GM12891 (cell line): ENCODE results near the gene ZNF532.

Experiments used
- PAX5 ChIP-seq: IDR thresholded peaks from 2 replicates; pipeline ENCODE4 v1.6.1; 2011; ENCODE audit warnings: low read length, moderate library complexity, mild to moderate bottlenecking; ENCODE audit not compliant: insufficient read depth, severe bottlenecking
- POLR2A ChIP-seq: IDR thresholded peaks from 2 replicates; pipeline ENCODE4 v1.6.1; 2011; ENCODE audit warnings: low read depth, low read length, control low read depth
- POLR2AphosphoS5 ChIP-seq: IDR thresholded peaks from 2 replicates; pipeline ENCODE4 v1.6.1; 2011; ENCODE audit warnings: low read depth, low read length, control low read depth
- SPI1 ChIP-seq: IDR thresholded peaks from 2 replicates; pipeline ENCODE4 v1.6.1; 2011; ENCODE audit warnings: low read depth, low read length, control low read depth
- TAF1 ChIP-seq: IDR thresholded peaks from 2 replicates; pipeline ENCODE4 v1.6.1; 2011; ENCODE audit warnings: low read depth, low read length, control low read depth

DNA sequence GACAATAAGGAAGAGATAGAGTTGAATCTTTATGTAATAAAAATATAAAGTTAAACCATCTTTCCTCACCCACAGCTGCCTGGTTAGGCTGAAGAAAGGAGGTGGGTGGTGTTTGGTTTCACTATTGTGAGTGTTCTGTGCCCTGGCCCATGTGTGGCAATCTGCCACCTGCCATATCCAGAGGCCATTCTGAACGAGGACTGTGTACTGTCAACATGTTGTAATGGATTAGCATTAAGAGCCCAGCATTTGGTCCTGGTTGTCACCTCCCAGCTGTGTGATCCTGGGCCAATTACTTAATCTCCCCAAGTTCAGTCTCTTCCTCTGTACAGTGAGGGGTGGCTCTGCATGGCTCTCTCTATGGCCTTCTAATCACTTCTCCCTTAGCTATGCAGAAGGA, 156.8 kb downstream of the ZNF532 start:
- TF ChIP-seq PAX5 (no peak), POLR2A (no peak), POLR2AphosphoS5 (no peak), TAF1 (no peak), SPI1 (no peak)
